ENCODE measurements around the gene SPSB2.

DNA sequence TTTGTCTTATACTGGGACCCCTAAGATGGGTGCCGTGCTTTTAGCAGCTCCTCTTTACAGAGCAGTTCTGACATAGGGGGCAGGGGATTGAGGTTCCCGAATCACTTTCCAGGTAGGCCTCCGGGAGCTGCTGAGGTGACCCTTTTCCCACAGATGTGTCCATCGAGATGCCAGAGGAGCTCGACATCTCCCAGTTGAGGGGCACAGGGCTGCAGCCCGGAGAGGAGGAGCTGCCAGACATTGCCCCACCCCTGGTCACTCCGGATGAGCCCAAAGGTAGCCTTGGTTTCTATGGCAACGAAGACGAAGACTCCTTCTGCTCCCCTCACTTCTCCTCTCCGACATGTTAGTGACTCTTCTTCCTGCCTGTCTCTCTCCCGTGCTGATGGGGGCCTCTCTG, 10.1 kb downstream of the SPSB2 start:
- TF ChIP-seq, protein P1, sequence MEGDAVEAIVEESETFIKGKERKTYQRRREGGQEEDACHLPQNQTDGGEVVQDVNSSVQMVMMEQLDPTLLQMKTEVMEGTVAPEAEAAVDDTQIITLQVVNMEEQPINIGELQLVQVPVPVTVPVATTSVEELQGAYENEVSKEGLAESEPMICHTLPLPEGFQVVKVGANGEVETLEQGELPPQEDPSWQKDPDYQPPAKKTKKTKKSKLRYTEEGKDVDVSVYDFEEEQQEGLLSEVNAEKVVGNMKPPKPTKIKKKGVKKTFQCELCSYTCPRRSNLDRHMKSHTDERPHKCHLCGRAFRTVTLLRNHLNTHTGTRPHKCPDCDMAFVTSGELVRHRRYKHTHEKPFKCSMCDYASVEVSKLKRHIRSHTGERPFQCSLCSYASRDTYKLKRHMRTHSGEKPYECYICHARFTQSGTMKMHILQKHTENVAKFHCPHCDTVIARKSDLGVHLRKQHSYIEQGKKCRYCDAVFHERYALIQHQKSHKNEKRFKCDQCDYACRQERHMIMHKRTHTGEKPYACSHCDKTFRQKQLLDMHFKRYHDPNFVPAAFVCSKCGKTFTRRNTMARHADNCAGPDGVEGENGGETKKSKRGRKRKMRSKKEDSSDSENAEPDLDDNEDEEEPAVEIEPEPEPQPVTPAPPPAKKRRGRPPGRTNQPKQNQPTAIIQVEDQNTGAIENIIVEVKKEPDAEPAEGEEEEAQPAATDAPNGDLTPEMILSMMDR (IDR thresholded peaks at IDR 0.05; ENCODE audit: low read length) = no peak
- no peak for TF ChIP-seq EZH2 (optimal IDR thresholded peaks at IDR 0.05; ENCODE audit: low read depth, low read length)
